ENCODE data around the gene CES2.

CES2 gene

DNA sequence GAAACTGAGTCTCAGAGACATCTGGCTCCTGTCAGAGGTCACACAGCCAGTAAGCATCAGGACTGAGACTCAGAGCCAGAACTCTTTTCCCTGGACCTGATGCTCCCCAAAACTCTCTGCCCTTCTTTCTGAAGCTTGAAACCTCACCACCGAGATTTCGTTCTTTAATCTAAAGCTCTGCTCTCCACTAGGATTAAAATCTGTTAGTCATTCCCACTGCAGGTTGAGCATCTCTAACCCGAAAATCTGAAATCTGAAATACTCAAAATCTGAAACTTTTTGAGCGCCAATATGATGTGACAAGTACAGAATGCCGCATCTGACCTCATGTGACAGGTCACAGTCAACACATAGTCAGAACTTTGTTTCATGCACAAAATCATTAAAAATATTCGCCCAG lies 18.8 kb upstream of the CES2 start:
- Histone ChIP-seq H3K4me1 (ENCODE audit: insufficient read depth, low read length, severe bottlenecking) (no peaks in the 10 kb centered on the region), H3K9me3 (ENCODE audit: low read length) (no peaks in the 10 kb centered on the region), H3K27ac (ENCODE audit: low read depth, low read length, poor library complexity, severe bottlenecking) (no peak overlapping the region), H3K27me3 (ENCODE audit: insufficient read depth, low read length) (peaks cover 7% of the 10 kb centered on the region; the same call in 1 of the 2 replicates), H3K9ac (ENCODE audit: low read length) (no peak overlapping the region), H3K4me3 (ENCODE audit: low read depth, low read length, poor library complexity, severe bottlenecking) (no peak overlapping the region), H3K9me2 (ENCODE audit: low read depth, low read length) (no peaks in the 10 kb centered on the region), H3K36me3 (ENCODE audit: insufficient read depth, low read length) (no peaks in the 10 kb centered on the region), H3K79me2 (ENCODE audit: insufficient read depth, low read length) (no peaks in the 10 kb centered on the region), H2AFZ (ENCODE audit: low read length) (no peak overlapping the region), H4K20me1 (ENCODE audit: insufficient read depth, low read length) (no peaks in the 10 kb centered on the region), H3F3A (ENCODE audit: insufficient read depth, low read length) (no peaks in the 10 kb centered on the region), H3K4me2 (ENCODE audit: low read length) (no peak overlapping the region)
- no peak for TF ChIP-seq EZH2 (IDR thresholded peaks at IDR 0.05; ENCODE audit: borderline replicate concordance, low read length)

DNA sequence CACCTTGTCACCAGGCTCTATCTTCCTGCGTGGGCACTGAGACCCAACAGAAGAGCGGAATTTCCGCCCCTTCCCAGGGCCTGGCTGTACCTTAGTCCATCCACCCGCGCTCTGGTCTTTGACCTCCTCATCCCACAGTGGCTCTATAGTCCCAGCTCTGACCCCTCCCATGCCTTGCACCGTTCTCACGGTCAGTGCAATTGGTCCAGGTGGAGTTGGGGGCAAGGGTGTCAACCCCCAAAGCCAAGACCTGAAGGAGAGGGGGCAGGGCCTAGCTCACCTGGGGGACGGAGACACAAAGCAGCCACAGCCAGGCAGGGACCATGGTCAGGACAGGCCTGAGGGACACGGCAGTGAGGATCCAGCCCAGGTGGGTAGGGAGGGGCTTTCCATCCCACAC lies 17.6 kb upstream of the CES2 start:
- TF ChIP-seq, protein P1, sequence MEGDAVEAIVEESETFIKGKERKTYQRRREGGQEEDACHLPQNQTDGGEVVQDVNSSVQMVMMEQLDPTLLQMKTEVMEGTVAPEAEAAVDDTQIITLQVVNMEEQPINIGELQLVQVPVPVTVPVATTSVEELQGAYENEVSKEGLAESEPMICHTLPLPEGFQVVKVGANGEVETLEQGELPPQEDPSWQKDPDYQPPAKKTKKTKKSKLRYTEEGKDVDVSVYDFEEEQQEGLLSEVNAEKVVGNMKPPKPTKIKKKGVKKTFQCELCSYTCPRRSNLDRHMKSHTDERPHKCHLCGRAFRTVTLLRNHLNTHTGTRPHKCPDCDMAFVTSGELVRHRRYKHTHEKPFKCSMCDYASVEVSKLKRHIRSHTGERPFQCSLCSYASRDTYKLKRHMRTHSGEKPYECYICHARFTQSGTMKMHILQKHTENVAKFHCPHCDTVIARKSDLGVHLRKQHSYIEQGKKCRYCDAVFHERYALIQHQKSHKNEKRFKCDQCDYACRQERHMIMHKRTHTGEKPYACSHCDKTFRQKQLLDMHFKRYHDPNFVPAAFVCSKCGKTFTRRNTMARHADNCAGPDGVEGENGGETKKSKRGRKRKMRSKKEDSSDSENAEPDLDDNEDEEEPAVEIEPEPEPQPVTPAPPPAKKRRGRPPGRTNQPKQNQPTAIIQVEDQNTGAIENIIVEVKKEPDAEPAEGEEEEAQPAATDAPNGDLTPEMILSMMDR (IDR thresholded peaks at IDR 0.05; ENCODE audit: low read length) = no peak
- no peak for TF ChIP-seq EZH2 (IDR thresholded peaks at IDR 0.05; ENCODE audit: borderline replicate concordance, low read length)
- peaks cover 11% of the 10 kb centered on the region; the same call in 1 of the 2 replicates for H3K27me3 ChIP-seq (ENCODE audit: insufficient read depth, low read length)
- H2AFZ ChIP-seq (ENCODE audit: low read length) = no peak overlapping the region
- no peaks in the 10 kb centered on the region for H3K79me2 ChIP-seq (ENCODE audit: insufficient read depth, low read length)
- no peak overlapping the region for H3K27ac ChIP-seq (ENCODE audit: low read depth, low read length, poor library complexity, severe bottlenecking)
- H3K4me3 ChIP-seq (ENCODE audit: low read depth, low read length, poor library complexity, severe bottlenecking) = no peak overlapping the region
- H3K9me3 ChIP-seq (ENCODE audit: low read length) = no peaks in the 10 kb centered on the region
- no peaks in the 10 kb centered on the region for H3K9me2 ChIP-seq (ENCODE audit: low read depth, low read length)
- no peaks in the 10 kb centered on the region for H3K36me3 ChIP-seq (ENCODE audit: insufficient read depth, low read length)
- no peak overlapping the region for H3K4me2 ChIP-seq (ENCODE audit: low read length)
- H4K20me1 ChIP-seq (ENCODE audit: insufficient read depth, low read length) = no peaks in the 10 kb centered on the region
- H3F3A ChIP-seq (ENCODE audit: insufficient read depth, low read length) = no peaks in the 10 kb centered on the region
- H3K9ac ChIP-seq (ENCODE audit: low read length) = no peak overlapping the region
- H3K4me1 ChIP-seq (ENCODE audit: insufficient read depth, low read length, severe bottlenecking) = no peaks in the 10 kb centered on the region

DNA sequence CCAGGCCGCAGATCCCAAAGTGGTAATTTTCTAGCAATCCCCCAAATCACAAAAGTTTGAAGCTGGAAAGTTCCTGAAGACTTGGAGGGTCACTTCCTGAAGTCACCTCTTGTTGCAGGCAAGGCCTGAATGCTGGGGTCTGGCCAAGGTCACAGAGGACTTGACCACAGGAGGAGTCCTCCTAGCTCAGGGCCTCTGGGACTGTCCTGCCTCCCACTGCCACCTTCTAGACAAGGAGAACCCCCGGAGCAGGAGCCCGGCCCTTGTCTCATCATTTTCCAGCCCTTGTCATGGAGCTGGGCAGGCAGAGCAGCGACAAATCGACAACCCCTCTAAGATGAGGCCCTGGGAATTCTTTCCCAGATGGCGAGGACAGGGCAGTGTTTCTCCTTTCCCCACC lies 17.0 kb upstream of the CES2 start:
- Histone ChIP-seq H3K79me2 (ENCODE audit: insufficient read depth, low read length) (no peaks in the 10 kb centered on the region), H3K4me2 (ENCODE audit: low read length) (no peak overlapping the region), H3K36me3 (ENCODE audit: insufficient read depth, low read length) (no peaks in the 10 kb centered on the region), H3K4me1 (ENCODE audit: insufficient read depth, low read length, severe bottlenecking) (no peaks in the 10 kb centered on the region), H3K27ac (ENCODE audit: low read depth, low read length, poor library complexity, severe bottlenecking) (no peak overlapping the region), H3F3A (ENCODE audit: insufficient read depth, low read length) (no peaks in the 10 kb centered on the region), H3K4me3 (ENCODE audit: low read depth, low read length, poor library complexity, severe bottlenecking) (no peak overlapping the region), H3K9ac (ENCODE audit: low read length) (no peak overlapping the region), H3K27me3 (ENCODE audit: insufficient read depth, low read length) (peaks cover 11% of the 10 kb centered on the region; the same call in 1 of the 2 replicates), H2AFZ (ENCODE audit: low read length) (no peak overlapping the region), H3K9me2 (ENCODE audit: low read depth, low read length) (no peaks in the 10 kb centered on the region), H3K9me3 (ENCODE audit: low read length) (no peaks in the 10 kb centered on the region), H4K20me1 (ENCODE audit: insufficient read depth, low read length) (no peaks in the 10 kb centered on the region)
- TF ChIP-seq EZH2 (IDR thresholded peaks at IDR 0.05; ENCODE audit: borderline replicate concordance, low read length) = no peak
- TF ChIP-seq, protein P1 (IDR thresholded peaks at IDR 0.05; ENCODE audit: low read length) = no peak

DNA sequence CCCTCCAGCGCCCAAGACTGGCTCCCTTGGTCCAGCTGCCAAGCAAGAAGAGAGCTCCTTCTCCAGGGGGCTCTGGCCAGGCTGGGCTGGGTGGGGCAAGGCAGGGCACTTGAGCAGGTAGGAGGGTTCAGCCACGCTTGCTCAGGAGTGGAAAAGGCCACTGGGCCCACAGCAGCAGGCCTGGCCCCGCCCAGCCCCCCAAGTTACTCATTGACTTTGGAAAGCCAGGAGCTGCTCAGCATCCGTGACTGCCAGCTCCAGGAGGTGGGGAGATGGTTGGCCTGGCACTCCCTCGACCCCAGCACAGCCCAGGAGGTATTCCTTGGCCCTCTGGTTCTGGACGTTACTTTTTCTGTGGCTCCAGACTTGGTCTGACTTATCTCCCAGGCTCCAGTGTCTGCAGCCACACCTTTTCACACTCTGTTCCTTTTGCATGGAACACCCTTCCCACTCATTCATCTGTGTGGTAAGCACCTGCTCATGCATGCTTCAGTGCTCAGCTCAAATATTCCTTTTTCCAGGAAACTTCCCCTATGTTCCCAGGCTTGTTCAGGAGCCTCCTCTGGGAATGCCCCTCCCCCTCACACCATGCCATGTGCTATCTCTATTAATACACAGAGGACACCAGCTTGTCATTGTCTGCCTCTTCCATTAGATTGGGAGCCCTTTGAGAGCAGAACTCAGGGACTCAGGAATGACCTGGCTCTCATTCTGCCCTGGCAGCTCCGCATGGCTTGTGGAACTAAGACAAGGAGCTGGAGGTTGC lies 16.3 kb upstream of the CES2 start, which contains the start of gene CDH16:
Gene CDH16, minus strand, starts transcription at position 83 of the 766 bp plus-strand sequence. CDS start 820 bp downstream, outside the sequence.
- no peaks in the 10 kb centered on the region for H3K36me3 ChIP-seq (ENCODE audit: insufficient read depth, low read length)
- H3K27me3 ChIP-seq (ENCODE audit: insufficient read depth, low read length) = peaks cover 7% of the 10 kb centered on the region; the same call in 1 of the 2 replicates
- no peaks in the 10 kb centered on the region for H3K4me1 ChIP-seq (ENCODE audit: insufficient read depth, low read length, severe bottlenecking)
- no peak for TF ChIP-seq EZH2 (IDR thresholded peaks at IDR 0.05; ENCODE audit: borderline replicate concordance, low read length)
- TF ChIP-seq, protein P1 (IDR thresholded peaks at IDR 0.05; ENCODE audit: low read length) = no peak
- H3K9ac ChIP-seq (ENCODE audit: low read length) = no peak within 1 kb of the TSS
- no peak within 1 kb of the TSS for H2AFZ ChIP-seq (ENCODE audit: low read length)
- H3K27ac ChIP-seq (ENCODE audit: low read depth, low read length, poor library complexity, severe bottlenecking) = no peak within 1 kb of the TSS
- no peak within 1 kb of the TSS for H3K4me2 ChIP-seq (ENCODE audit: low read length)
- no peaks in the 10 kb centered on the region for H3K9me3 ChIP-seq (ENCODE audit: low read length)
- no peaks in the 10 kb centered on the region for H4K20me1 ChIP-seq (ENCODE audit: insufficient read depth, low read length)
- H3K79me2 ChIP-seq (ENCODE audit: insufficient read depth, low read length) = no peaks in the 10 kb centered on the region
- no peaks in the 10 kb centered on the region for H3F3A ChIP-seq (ENCODE audit: insufficient read depth, low read length)
- H3K4me3 ChIP-seq (ENCODE audit: low read depth, low read length, poor library complexity, severe bottlenecking) = no peak within 1 kb of the TSS
- H3K9me2 ChIP-seq (ENCODE audit: low read depth, low read length) = no peaks in the 10 kb centered on the region
